Measurements from ENCODE around the gene ISG15.
"Not testable (repeated sequence)": the region's sequence is repeated elsewhere in the genome, so short reads cannot be mapped to it uniquely, and the experiment has no call there.

The ISG15 gene

GRCh38 chr1:1052003-1052840 is 38.9 kb downstream of the ISG15 start:
- DNase-seq (ENCODE audit: extremely low read depth, low read depth), result no peak
- TF ChIP-seq CTCF (IDR thresholded peaks at IDR 0.05; ENCODE audit: low read depth, low read length, missing control alignments), result no peak
- H3K4me3 ChIP-seq (replicated peaks; ENCODE audit: low read depth, low read length), result no peak overlapping the region

GRCh38 chr1:1053022-1053421 is 39.7 kb downstream of the ISG15 start:
- DNase-seq (ENCODE audit: extremely low read depth, low read depth), result no peak
- no peak overlapping the region for H3K4me3 ChIP-seq (replicated peaks; ENCODE audit: low read depth, low read length)
- no peak for TF ChIP-seq CTCF (IDR thresholded peaks at IDR 0.05; ENCODE audit: low read depth, low read length, missing control alignments)

GRCh38 chr1:1053682-1054081 is 40.4 kb downstream of the ISG15 start:
- no peak for DNase-seq (ENCODE audit: extremely low read depth, low read depth)
- TF ChIP-seq CTCF (IDR thresholded peaks at IDR 0.05; ENCODE audit: low read depth, low read length, missing control alignments), result no peak
- H3K4me3 ChIP-seq (replicated peaks; ENCODE audit: low read depth, low read length), result no peak overlapping the region

- TF ChIP-seq CTCF (IDR thresholded peaks at IDR 0.05; ENCODE audit: low read depth, low read length, missing control alignments), result no peak
- no peak for DNase-seq (ENCODE audit: extremely low read depth, low read depth)
Measured at GRCh38 chr1:1054099-1054700, 40.9 kb downstream of the ISG15 start.

GRCh38 chr1:1054971-1055370 is 41.7 kb downstream of the ISG15 start:
- no peak overlapping the region for H3K4me3 ChIP-seq (replicated peaks; ENCODE audit: low read depth, low read length)
- TF ChIP-seq CTCF (IDR thresholded peaks at IDR 0.05; ENCODE audit: low read depth, low read length, missing control alignments), result no peak
- no peak for DNase-seq (ENCODE audit: extremely low read depth, low read depth)

More at GRCh38 chr1:1054099-1054700, 40.9 kb downstream of the ISG15 start:
- H3K4me3 ChIP-seq (replicated peaks; ENCODE audit: low read depth, low read length), result no peak overlapping the region

GRCh38 chr1:1055841-1056736 is 42.8 kb downstream of the ISG15 start:
- no peak for TF ChIP-seq CTCF (IDR thresholded peaks at IDR 0.05; ENCODE audit: low read depth, low read length, missing control alignments)
- H3K4me3 ChIP-seq (replicated peaks; ENCODE audit: low read depth, low read length), result no peak overlapping the region
- DNase-seq (ENCODE audit: extremely low read depth, low read depth), result no peak

- not testable (repeated sequence) for H3K4me3 ChIP-seq (replicated peaks; ENCODE audit: low read depth, low read length); DNase-seq (ENCODE audit: extremely low read depth, low read depth)
Measured at GRCh38 chr1:1057769-1058087, 44.4 kb downstream of the ISG15 start.
